Astrocyte (in vitro differentiated cells and primary cell): ENCODE results near the gene TGFBRAP1. TPM values are rescaled to one million over a fixed set of nuclear protein-coding genes. Genes with fewer than 3 reads are reported as not detected.

ENCODE experiments used
- DNase-seq: peaks from one replicate; pipeline ENCODE4 v3.0.0-alpha.2; 2010; ENCODE audit warnings: low read depth
- FAIRE-seq: peaks from 2 replicates; lab custom pipeline; 2011; peaks lifted over from hg19 to GRCh38; lab: Jason Lieb, UNC
- H2AFZ ChIP-seq: 2 replicates; pipeline ENCODE4 v1.6.0; 2012; ENCODE audit warnings: low read depth, low read length, inconsistent platforms
- H3K27ac ChIP-seq: 2 replicates; pipeline ENCODE4 v1.5.1; 2011; ENCODE audit warnings: low read depth, low read length, inconsistent platforms
- H3K27me3 ChIP-seq: 2 replicates; pipeline ENCODE4 v1.6.0; 2011; ENCODE audit warnings: low read length, inconsistent platforms; ENCODE audit not compliant: insufficient read depth
- H3K36me3 ChIP-seq: 2 replicates; pipeline ENCODE4 v1.5.1; 2011; ENCODE audit warnings: low read length, inconsistent platforms; ENCODE audit not compliant: insufficient read depth
- H3K4me1 ChIP-seq: 2 replicates; pipeline ENCODE4 v1.5.1; 2011; ENCODE audit warnings: low read length, inconsistent platforms; ENCODE audit not compliant: insufficient read depth
- H3K4me2 ChIP-seq: 2 replicates; pipeline ENCODE4 v1.6.0; 2012; ENCODE audit warnings: low read length, inconsistent platforms
- H3K4me3 ChIP-seq: 2 replicates; pipeline ENCODE4 v1.5.1; 2011; ENCODE audit warnings: low read depth, mild to moderate bottlenecking, low read length, inconsistent platforms; ENCODE audit not compliant: insufficient read depth
- H3K79me2 ChIP-seq: 2 replicates; pipeline ENCODE4 v1.6.0; 2012; ENCODE audit warnings: mild to moderate bottlenecking, low read length, inconsistent platforms; ENCODE audit not compliant: insufficient read depth
- H3K9ac ChIP-seq: 2 replicates; pipeline ENCODE4 v1.6.0; 2012; ENCODE audit warnings: mild to moderate bottlenecking, low read length, inconsistent platforms
- H3K9me3 ChIP-seq: 2 replicates; pipeline ENCODE4 v1.5.1; 2012; ENCODE audit warnings: low read depth, mild to moderate bottlenecking, low read length, inconsistent platforms; ENCODE audit not compliant: insufficient read depth
- H4K20me1 ChIP-seq: 2 replicates; pipeline ENCODE4 v1.6.0; 2012; ENCODE audit warnings: low read length, inconsistent platforms; ENCODE audit not compliant: insufficient read depth
- H3K27ac Mint-ChIP-seq: one replicate; pipeline ENCODE4 v1.8.0; 2021; ENCODE audit warnings: mild to moderate bottlenecking, mixed read lengths; ENCODE audit not compliant: unreplicated experiment
- H3K27me3 Mint-ChIP-seq: one replicate; pipeline ENCODE4 v1.8.0; 2021; ENCODE audit warnings: low read depth, mixed read lengths; ENCODE audit not compliant: unreplicated experiment
- H3K36me3 Mint-ChIP-seq: one replicate; pipeline ENCODE4 v1.8.0; 2021; ENCODE audit warnings: low read depth, mixed read lengths; ENCODE audit not compliant: unreplicated experiment
- H3K4me1 Mint-ChIP-seq: one replicate; pipeline ENCODE4 v1.8.0; 2021; ENCODE audit warnings: low read depth, mixed read lengths; ENCODE audit not compliant: unreplicated experiment
- H3K4me3 Mint-ChIP-seq: one replicate; pipeline ENCODE4 v1.8.0; 2021; ENCODE audit warnings: mild to moderate bottlenecking, moderate library complexity, mixed read lengths; ENCODE audit not compliant: unreplicated experiment
- H3K9me3 Mint-ChIP-seq: one replicate; pipeline ENCODE4 v1.8.0; 2021; ENCODE audit warnings: mild to moderate bottlenecking, mixed read lengths; ENCODE audit not compliant: unreplicated experiment
- EZH2 ChIP-seq: IDR thresholded peaks from 2 replicates; pipeline ENCODE4 v1.6.1; 2012; ENCODE audit warnings: mild to moderate bottlenecking, low read length, inconsistent platforms; ENCODE audit not compliant: insufficient read depth
- total RNA-seq: library from RNA; stranded (reverse); gene quantifications from 2 replicates; pipeline ENCODE4 v1.2.1, GENCODE V29; 2021
- TF ChIP-seq, protein P1 (sequence below): IDR thresholded peaks from 2 replicates; pipeline ENCODE4 v1.5.1; 2011; ENCODE audit warnings: low read depth, mild to moderate bottlenecking, inconsistent platforms, low read length, moderate library complexity; ENCODE audit not compliant: insufficient read depth

TGFBRAP1 gene
- total RNA-seq, 1 donor from 2014 or later: 25.1 TPM

DNA sequence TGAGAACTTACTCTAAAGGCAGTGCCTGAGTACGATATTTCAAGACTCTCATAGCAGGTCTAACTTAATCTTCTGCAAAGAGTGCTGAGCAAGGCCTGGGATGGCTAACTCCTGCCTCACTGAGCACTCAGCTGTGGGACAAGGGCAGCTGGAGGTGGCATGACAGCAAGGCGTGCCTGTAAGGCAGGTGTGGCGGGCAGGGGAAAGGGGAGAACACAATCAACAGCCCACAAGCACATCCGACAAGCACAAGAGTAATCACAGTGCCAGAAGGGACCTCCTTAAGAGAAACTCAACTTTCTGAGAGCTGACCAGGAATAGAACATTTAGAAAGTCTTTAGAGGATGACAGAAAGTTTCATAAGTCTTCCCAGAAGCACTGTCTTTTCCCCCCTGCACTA lies 46.0 kb downstream of the TGFBRAP1 start:
- Mint-ChIP-seq H3K27me3 (no peaks in the 10 kb centered on the region), H3K9me3 (no peaks in the 10 kb centered on the region), H3K27ac (no peak overlapping the region), H3K4me1 (no peaks in the 10 kb centered on the region), H3K4me3 (no peak overlapping the region), H3K36me3 (peaks cover 35% of the 10 kb centered on the region)
- H3K4me1 ChIP-seq: no peaks in the 10 kb centered on the region
- no peaks in the 10 kb centered on the region for H3K79me2 ChIP-seq
- no peak overlapping the region for H3K9ac ChIP-seq
- no peaks in the 10 kb centered on the region for H3K27me3 ChIP-seq
- TF ChIP-seq, protein P1, sequence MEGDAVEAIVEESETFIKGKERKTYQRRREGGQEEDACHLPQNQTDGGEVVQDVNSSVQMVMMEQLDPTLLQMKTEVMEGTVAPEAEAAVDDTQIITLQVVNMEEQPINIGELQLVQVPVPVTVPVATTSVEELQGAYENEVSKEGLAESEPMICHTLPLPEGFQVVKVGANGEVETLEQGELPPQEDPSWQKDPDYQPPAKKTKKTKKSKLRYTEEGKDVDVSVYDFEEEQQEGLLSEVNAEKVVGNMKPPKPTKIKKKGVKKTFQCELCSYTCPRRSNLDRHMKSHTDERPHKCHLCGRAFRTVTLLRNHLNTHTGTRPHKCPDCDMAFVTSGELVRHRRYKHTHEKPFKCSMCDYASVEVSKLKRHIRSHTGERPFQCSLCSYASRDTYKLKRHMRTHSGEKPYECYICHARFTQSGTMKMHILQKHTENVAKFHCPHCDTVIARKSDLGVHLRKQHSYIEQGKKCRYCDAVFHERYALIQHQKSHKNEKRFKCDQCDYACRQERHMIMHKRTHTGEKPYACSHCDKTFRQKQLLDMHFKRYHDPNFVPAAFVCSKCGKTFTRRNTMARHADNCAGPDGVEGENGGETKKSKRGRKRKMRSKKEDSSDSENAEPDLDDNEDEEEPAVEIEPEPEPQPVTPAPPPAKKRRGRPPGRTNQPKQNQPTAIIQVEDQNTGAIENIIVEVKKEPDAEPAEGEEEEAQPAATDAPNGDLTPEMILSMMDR: no peak
- no peak for TF ChIP-seq EZH2
- H3K4me2 ChIP-seq: no peak overlapping the region
- H3K27ac ChIP-seq: no peak overlapping the region
- H4K20me1 ChIP-seq: peaks cover 5% of the 10 kb centered on the region
- H2AFZ ChIP-seq: no peak overlapping the region
- H3K4me3 ChIP-seq: no peak overlapping the region
- DNase-seq (no peak), FAIRE-seq (no peak)
- peaks cover 11% of the 10 kb centered on the region for H3K36me3 ChIP-seq
- H3K9me3 ChIP-seq: no peaks in the 10 kb centered on the region

DNA sequence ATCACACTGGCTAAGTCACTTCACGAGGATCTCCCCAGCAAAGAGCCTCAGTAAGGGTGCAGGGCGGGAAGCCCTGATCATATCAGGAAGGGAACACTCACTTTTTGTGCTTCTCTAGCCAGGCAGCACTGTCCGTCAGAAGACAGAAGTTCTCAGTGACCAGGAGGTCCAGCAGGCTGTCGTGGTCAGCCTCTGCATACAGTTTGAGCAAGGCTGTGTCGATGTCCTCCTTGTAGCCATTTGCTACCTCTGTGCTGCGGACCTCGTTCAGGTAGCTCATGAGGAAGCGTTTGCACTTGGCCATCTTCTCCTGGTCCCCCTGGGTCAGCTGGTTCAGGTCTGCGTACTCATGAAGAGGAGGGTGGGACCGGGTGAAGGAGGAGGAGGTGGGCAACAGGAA lies 49.3 kb downstream of the TGFBRAP1 start:
- H3K27ac ChIP-seq: no peak overlapping the region
- no peaks in the 10 kb centered on the region for H3K79me2 ChIP-seq
- H3K36me3 ChIP-seq: peaks cover 16% of the 10 kb centered on the region
- no peaks in the 10 kb centered on the region for H3K27me3 ChIP-seq
- DNase-seq (no peak), FAIRE-seq (no peak)
- H3K9me3 ChIP-seq: no peaks in the 10 kb centered on the region
- no peak overlapping the region for H3K9ac ChIP-seq
- no peak overlapping the region for H3K4me3 ChIP-seq
- Mint-ChIP-seq H3K36me3 (peaks cover 43% of the 10 kb centered on the region), H3K27me3 (no peaks in the 10 kb centered on the region), H3K27ac (no peak overlapping the region), H3K4me1 (no peaks in the 10 kb centered on the region), H3K9me3 (no peaks in the 10 kb centered on the region), H3K4me3 (no peak overlapping the region)
- H2AFZ ChIP-seq: no peak overlapping the region
- H4K20me1 ChIP-seq: no peaks in the 10 kb centered on the region
- H3K4me2 ChIP-seq: no peak overlapping the region
- H3K4me1 ChIP-seq: no peaks in the 10 kb centered on the region
- TF ChIP-seq, protein P1: no peak
- TF ChIP-seq EZH2: no peak

DNA sequence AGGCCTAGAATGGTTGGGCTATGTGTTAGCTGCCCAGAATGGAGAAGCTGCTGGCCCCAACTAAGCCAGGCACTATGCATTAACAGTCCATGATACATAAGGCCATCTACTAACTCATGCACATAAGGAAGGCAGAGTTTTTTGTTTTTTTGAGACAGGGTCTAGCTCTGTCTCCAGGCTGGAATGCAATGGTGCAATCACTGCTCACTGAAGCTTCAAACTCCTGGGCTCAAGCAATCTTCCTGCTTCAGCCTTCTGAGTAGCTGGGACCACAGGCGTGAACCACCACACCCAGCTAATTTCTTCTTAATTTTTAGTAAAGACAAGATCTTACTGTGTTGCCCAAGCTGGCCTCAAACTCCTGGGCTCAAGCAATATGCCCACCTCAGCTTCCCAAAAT lies 50.4 kb downstream of the TGFBRAP1 start:
- FAIRE-seq (no peak), DNase-seq (no peak)
- Mint-ChIP-seq H3K4me1 (no peaks in the 10 kb centered on the region), H3K36me3 (peaks cover 40% of the 10 kb centered on the region), H3K9me3 (no peaks in the 10 kb centered on the region), H3K27me3 (no peaks in the 10 kb centered on the region), H3K27ac (no peak overlapping the region), H3K4me3 (no peak overlapping the region)
- Histone ChIP-seq H3K9me3 (no peaks in the 10 kb centered on the region), H3K27ac (no peak overlapping the region), H3K4me2 (no peak overlapping the region), H3K4me1 (no peaks in the 10 kb centered on the region), H3K79me2 (no peaks in the 10 kb centered on the region), H2AFZ (no peak overlapping the region), H3K27me3 (no peaks in the 10 kb centered on the region), H3K36me3 (peaks cover 19% of the 10 kb centered on the region), H3K4me3 (no peak overlapping the region), H3K9ac (no peak overlapping the region), H4K20me1 (no peaks in the 10 kb centered on the region)
- TF ChIP-seq EZH2: no peak
- TF ChIP-seq, protein P1: no peak
